Breast epithelium (tissue), 3 donors: ENCODE results near the gene OR12D3.

Experiments used
- POLR2A ChIP-seq: fragments of 450-650 bp; IDR thresholded peaks from one replicate; pipeline ENCODE4 v1.6.1; 2016; ENCODE audit warnings: antibody characterized with exemption, mild to moderate bottlenecking, moderate library complexity
- POLR2AphosphoS5 ChIP-seq, 3 donors: sonication (generic); formaldehyde crosslinking; IDR thresholded peaks; one replicate each; pipeline ENCODE4 v1.6.1; 2017; ENCODE audit warnings: antibody characterized with exemption in 3 of 3
- TF ChIP-seq, protein P1 (sequence below), 3 donors: fragments of 450-650 bp; IDR thresholded peaks; one replicate each; pipeline ENCODE4 v1.5.1; 2016 to 2017; ENCODE audit warnings: antibody characterized with exemption in 3 of 3, mild to moderate bottlenecking in 3 of 3, moderate library complexity in 3 of 3

DNA sequence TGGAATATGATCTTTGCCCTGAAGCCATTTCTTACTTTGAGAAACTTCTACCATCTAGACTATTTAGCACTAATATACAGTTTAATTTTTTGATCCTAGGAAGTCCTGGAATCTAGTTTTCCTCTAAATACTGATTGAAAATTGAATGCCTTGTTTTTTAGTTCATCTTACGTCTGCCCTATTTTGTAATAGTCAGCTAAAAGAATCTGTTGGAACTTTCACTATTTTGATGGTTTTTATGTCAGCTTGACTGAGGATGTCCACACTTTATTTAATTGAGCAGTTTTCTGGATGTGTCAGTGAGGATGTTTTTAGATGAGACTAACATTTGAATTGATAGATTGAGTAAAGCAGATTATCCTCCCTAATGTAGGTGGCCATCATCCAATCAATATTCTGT lies 28.7 kb upstream of the OR12D3 start:
- no peak for TF ChIP-seq POLR2A
- TF ChIP-seq, protein P1, sequence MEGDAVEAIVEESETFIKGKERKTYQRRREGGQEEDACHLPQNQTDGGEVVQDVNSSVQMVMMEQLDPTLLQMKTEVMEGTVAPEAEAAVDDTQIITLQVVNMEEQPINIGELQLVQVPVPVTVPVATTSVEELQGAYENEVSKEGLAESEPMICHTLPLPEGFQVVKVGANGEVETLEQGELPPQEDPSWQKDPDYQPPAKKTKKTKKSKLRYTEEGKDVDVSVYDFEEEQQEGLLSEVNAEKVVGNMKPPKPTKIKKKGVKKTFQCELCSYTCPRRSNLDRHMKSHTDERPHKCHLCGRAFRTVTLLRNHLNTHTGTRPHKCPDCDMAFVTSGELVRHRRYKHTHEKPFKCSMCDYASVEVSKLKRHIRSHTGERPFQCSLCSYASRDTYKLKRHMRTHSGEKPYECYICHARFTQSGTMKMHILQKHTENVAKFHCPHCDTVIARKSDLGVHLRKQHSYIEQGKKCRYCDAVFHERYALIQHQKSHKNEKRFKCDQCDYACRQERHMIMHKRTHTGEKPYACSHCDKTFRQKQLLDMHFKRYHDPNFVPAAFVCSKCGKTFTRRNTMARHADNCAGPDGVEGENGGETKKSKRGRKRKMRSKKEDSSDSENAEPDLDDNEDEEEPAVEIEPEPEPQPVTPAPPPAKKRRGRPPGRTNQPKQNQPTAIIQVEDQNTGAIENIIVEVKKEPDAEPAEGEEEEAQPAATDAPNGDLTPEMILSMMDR (IDR thresholded peaks at IDR 0.05) = no peak
- no peak for TF ChIP-seq POLR2AphosphoS5 (IDR thresholded peaks at IDR 0.05)
